MV-4-11 (cell line): ENCODE measurements around the gene CRKL.

ENCODE experiments used
- DNase-seq: peaks from one replicate; lab custom pipeline; 2025; lab: John Stamatoyannopoulos, UW

CRKL gene

GRCh38 chr22:20952544-20953341 is 35.5 kb downstream of the CRKL start:
- DNase-seq = no peak

- no peak for DNase-seq
These were observed 36.1 kb downstream of the CRKL start for GRCh38 chr22:20953342-20953608.

- peak; percentile 73 for DNase-seq
These were observed 36.7 kb downstream of the CRKL start for GRCh38 chr22:20953668-20954500.

- DNase-seq = peak; percentile 28
These were observed 38.3 kb downstream of the CRKL start for GRCh38 chr22:20955548-20955947.

DNA sequence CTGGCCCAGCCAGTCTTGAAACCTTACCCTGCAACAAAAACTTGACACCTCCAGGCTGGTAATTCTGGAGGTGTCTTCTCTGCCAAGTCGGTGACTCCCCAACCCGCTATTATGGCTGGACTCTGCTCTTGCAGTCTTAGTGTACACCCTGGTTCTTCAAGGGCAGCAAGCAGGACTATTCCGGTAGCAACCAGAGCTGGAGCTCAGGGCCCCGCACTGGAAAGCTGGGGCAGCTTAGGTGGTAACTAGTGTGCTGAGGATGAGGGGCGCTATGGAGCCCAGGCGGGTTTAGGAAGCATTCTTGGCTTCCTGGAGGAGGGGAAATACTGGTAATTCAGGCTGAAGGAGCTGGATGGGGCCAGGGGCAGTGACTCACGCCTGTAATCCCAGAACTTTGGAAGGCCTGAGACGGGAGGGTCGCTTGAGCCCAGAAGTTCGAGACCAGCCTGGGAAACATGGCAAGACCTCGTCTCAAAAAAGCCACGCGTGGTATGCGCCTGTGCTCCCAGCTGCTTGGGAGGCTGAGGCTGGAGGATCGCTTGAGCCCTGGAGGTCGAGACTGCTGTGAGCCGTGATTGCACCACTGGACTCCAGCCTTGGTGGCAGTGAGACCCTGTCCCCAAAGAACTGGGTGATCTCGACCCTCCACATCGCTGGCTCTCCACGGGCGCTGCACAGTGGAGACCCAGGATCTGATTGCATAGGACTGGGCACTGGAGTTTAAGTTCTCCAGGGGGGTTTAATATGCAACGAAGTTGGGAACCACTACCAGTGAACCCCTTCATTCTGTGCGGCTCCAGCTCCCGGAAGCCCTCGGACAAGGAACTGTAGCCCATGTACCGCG is 39.3 kb downstream of the CRKL start:
- DNase-seq = peak; percentile 66

DNA sequence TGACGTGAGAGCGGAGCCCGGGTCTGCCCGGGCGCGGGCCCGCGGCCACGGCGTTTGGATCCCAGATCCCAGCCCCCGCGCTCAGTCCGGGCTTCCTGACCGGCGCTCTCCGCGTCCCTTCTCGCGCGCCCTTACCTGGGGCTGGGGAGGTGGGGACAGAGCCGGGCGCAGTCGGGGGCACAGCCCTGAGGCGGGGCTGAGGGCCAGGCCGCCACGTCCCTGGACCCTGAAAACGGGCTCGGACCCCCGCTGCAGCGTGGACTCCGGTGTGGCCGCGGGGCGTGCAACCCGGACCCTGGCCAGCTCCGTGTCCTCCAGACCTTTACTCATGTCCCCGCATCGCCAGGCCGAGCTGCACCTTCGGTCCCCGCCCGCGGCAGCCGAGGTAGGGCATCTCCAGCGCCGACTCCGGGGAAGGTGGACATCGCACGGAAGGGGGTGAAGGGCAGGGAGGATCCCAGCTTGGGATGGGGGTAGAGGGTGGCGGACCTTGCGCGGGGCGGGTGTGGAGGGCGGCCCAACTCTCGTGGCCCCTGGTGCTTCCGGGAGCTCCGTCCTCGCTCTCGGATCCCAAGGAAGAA is 40.0 kb downstream of the CRKL start:
- DNase-seq = no peak

GRCh38 chr22:20957683-20958431 is 40.6 kb downstream of the CRKL start:
- DNase-seq = peak; percentile 68

DNA sequence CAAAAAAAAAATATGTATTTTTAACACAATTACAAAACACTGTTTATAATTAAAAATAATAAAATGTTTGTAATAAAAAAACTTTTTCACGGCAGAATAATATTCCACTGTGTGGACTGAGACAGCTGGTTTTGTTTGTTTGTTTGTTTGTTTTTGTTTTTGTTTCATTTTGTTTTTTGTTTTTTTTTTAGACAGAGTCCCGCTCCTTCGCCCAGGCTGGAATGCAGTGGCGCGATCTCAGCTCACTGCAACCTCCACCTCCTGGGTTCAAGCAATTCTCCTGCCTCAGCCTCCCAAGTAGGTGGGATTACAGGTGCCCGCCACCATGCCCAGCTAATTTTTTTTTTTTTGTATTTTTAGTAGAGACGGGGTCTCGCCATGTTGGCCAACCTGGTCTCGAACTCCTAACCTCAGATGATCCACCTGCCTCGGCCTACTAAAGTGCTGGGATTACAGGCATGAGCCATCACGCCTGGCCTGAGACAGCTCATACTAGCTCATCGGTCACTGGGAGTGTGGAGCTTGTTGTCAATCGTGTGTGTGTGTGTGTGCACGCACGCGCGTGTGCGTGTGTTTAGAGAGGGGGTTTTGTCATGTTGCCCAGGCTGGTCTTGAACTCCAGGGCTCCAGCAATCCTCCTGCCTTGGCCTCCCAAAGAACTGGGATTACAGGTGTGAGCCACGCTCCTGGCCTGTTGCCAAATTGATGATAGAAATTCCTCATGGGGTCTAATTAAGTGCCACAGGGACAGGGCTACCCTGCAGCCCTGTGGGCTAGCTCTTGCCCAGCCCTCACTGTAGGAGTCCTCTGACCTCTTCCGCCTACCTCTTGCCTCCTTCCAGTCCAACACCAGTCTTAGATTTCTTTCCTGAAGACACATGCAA is 42.6 kb downstream of the CRKL start:
- DNase-seq = no peak

- DNase-seq = no peak
These were observed 43.4 kb downstream of the CRKL start for GRCh38 chr22:20960609-20961008.

GRCh38 chr22:20962491-20962945 is 45.3 kb downstream of the CRKL start:
- no peak for DNase-seq

GRCh38 chr22:20963201-20964052 is 46.2 kb downstream of the CRKL start:
- DNase-seq = no peak

DNA sequence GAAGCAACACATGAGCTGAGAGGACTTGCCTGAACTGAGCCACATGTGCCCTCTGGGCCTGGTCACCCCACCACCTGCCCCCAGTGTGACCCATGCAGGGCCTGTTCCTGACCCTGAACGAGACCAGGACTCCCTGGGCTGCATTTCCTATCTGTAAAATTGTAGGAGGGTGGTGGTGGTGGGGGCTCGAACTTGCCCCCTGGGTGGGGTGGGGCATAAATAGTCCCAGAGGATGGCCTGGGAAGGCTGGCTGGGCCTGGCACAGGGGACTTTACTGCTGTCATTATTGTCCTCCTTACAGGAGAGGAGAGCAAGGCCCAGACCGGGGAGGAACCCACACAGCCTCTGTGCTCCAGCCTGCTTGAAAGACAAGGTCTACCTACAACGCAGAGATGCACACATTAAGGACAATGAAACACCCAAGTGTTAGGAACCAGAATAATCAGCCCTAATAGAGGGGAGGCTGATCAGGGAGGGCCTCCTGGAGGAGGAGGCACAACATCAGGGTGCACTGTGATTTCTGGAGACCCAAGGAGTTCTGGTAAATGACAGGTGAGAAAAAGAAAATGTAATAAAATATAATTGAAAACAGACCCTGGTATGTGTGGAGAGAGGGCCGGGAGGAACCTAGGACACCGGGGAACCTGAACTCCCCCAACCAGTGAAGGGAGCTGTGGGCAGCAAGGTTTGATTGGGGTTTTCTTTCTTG is 47.0 kb downstream of the CRKL start:
- DNase-seq = no peak

GRCh38 chr22:20964799-20965103 is 47.5 kb downstream of the CRKL start:
- no peak for DNase-seq

DNA sequence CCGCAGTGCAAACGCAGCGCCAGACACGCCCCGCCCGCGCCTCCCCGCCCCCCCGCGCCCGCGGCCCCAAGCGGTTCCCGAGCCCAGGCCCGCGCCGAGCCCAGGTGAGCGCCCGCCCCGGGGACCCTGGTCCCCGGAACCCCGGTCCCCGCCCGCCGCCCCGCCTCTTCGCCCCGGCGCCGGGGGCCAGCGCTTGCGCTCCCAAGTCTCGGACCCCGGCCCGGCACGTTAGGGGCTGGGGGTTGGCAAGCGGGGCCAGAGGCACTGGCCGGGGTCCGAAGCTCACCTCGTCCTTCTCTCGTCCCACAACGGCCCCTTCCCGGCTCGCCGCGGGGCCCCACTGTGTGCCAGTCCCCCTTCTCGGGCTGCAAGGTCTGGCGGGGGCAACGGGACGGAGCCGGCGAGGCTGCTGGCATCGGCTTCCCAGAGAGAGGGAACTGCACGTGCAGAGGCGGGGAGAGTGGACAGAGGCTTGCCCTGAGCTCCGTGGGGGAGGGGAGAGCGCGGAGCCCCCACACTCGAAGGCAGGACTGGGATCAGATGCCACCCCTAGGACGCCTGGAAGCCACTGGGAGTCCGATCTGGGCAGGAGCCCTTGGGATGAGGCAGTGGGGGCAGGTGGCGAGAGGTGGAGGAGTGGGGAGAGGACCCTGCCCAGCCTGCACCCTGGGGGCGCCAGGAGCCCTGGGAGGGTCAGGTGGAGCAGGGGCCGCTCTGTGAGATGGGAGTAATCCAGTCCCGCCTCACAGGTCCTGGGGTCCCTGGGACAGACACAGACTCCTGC is 48.1 kb downstream of the CRKL start:
- no peak for DNase-seq

- DNase-seq = no peak
These were observed 49.0 kb downstream of the CRKL start for GRCh38 chr22:20965888-20966855.

- DNase-seq = no peak
These were observed 49.9 kb downstream of the CRKL start, which contains the start of gene AIFM3 for GRCh38 chr22:20966883-20967696. Gene AIFM3, plus strand, starts transcription at chr22:20967255. Its CDS starts 690 bp downstream, at chr22:20967945.
